ENCODE results near the gene GPR107. TPM values are rescaled to one million over a fixed set of nuclear protein-coding genes. Genes with fewer than 3 reads are reported as not detected.

The GPR107 gene
- total RNA-seq, 2 experiments from 2014 or later: 10.4 to 24.3 TPM

DNA sequence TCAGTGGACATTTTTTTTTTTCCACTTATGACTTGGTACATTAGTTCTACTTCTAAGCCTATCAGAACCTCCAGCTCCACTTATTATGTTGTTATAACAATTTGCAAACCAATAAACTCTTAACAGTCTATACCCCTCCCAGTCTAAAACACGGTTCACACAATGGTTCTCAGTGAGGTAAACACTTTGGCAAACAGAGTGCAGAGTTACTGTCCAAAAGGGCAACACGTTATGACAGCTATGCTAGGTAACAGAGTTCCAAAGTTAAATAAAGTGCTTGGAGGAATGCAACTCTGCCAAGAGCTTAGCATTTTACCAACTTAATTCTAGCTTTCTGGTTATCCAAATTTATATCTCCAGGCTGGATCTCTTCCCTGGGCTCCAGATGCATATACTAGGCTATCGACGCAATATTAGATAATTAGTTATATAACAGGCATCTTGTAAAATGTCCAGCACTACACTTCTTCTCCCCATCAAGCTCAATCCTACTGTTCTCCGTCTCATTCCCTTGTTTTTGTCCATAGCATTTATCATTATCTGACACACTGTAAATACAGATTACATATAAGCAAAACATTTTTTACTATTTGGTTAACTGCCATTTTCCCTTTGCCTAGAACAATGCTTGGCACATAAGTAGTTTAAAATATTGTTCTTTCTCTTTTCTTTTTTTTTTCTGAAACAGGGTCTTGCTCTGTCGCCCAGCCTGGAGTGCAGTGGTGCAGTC is 25.0 kb upstream of the GPR107 start:
- H3K4me2 ChIP-seq (ENCODE audit: low read length): peak overlapping the region; percentile 31
- DNase-seq (ENCODE audit: low spot score): no peak
- ChIA-PET CTCF (ENCODE audit: unreplicated experiment) (interaction anchor here (1.2 kb wide), 1 partner anchor 33 kb away, joined by 5 read pairs; no protein-coding TSS in a partner anchor), POLR2A (interaction anchor here (0.7 to 4.4 kb wide), 12 partner anchors 8 to 140 kb away, joined by 3 to 22 read pairs (median 4); no protein-coding TSS in a partner anchor)
- H3K9me2 ChIP-seq (ENCODE audit: insufficient read depth, low read length): no peaks in the 10 kb centered on the region
- peaks cover 14% of the 10 kb centered on the region for H3K36me3 ChIP-seq (ENCODE audit: insufficient read depth, low read length)
- peak overlapping the region; percentile 19 for H3K27ac ChIP-seq (ENCODE audit: low read depth, low read length, poor library complexity, severe bottlenecking)
- TF ChIP-seq, protein P1, sequence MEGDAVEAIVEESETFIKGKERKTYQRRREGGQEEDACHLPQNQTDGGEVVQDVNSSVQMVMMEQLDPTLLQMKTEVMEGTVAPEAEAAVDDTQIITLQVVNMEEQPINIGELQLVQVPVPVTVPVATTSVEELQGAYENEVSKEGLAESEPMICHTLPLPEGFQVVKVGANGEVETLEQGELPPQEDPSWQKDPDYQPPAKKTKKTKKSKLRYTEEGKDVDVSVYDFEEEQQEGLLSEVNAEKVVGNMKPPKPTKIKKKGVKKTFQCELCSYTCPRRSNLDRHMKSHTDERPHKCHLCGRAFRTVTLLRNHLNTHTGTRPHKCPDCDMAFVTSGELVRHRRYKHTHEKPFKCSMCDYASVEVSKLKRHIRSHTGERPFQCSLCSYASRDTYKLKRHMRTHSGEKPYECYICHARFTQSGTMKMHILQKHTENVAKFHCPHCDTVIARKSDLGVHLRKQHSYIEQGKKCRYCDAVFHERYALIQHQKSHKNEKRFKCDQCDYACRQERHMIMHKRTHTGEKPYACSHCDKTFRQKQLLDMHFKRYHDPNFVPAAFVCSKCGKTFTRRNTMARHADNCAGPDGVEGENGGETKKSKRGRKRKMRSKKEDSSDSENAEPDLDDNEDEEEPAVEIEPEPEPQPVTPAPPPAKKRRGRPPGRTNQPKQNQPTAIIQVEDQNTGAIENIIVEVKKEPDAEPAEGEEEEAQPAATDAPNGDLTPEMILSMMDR (conservative IDR thresholded peaks at IDR 0.05; ENCODE audit: low read length): no peak
- no peak for TF ChIP-seq EZH2phosphoT487 (IDR thresholded peaks at IDR 0.05; ENCODE audit: borderline replicate concordance, low read depth, low read length)
- peaks cover 44% of the 10 kb centered on the region for H4K20me1 ChIP-seq (ENCODE audit: insufficient read depth, low read length)
- peaks cover 98% of the 10 kb centered on the region for H3K4me1 ChIP-seq (ENCODE audit: insufficient read depth, low read length, poor library complexity, severe bottlenecking)
- no peak overlapping the region for H3K4me3 ChIP-seq (ENCODE audit: low read depth, low read length, poor library complexity, severe bottlenecking)
- BruUV-seq (replicated peaks): no TSS peak
- no peaks in the 10 kb centered on the region for H3K9me3 ChIP-seq (ENCODE audit: low read length)
- peaks cover 100% of the 10 kb centered on the region for H3K79me2 ChIP-seq (ENCODE audit: insufficient read depth, low read depth, low read length)
- intact Hi-C loops (cut with micrococcal nuclease; ENCODE audit: unreplicated experiment): no loop called here
- no peak overlapping the region for H2AFZ ChIP-seq (ENCODE audit: low read length)

DNA sequence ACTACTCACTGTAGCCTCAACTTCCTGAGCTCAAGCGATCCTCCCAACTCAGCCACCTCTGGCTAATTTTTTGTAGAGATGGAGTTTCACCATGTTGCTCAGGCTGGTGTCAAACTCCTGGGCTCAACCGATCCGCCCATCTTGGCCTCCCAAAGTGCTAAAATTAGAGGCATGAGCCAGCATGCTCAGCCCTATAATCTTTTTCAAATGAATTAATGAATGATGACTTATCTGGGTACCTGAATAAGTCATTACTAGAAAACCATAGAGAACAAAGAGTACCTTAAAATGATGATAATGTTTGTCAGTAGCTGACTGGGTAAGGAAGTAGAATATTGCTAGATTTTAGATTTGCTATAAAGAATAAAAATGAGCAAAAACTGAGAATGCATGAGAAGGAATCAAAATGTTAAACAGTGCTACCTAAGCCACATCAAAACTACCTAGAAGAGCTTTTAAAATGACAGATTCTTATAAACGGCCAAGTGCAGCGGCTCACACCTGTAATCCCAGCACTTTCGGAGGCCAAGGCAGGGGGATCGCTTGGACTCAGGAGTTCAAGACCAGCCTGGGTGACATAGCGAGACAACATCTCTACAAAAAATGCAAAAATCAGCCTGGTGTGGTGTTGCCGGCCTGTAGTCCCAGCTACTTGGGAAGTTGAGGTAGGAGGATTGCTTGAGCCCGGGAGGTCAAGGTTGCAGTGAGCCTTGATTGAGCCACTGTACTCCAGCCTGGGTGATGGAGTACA is 24.3 kb upstream of the GPR107 start:
- CTCF ChIA-PET (ENCODE audit: unreplicated experiment): interaction anchor here (1.2 kb wide), 1 partner anchor 34 kb away, joined by 5 read pairs; no protein-coding TSS in a partner anchor
- H2AFZ ChIP-seq (ENCODE audit: low read length): no peak overlapping the region

More for the DNA sequence above, 24.3 kb upstream of the GPR107 start:
- no TSS peak for BruUV-seq (replicated peaks)
- TF ChIP-seq, protein P1 (conservative IDR thresholded peaks at IDR 0.05; ENCODE audit: low read length): no peak
- TF ChIP-seq EZH2phosphoT487 (IDR thresholded peaks at IDR 0.05; ENCODE audit: borderline replicate concordance, low read depth, low read length): no peak
- POLR2A ChIA-PET: interaction anchor here (1.1 to 4.4 kb wide), 5 partner anchors 8 to 34 kb away, joined by 3 to 22 read pairs (median 5); no protein-coding TSS in a partner anchor
- no peak for DNase-seq (ENCODE audit: low spot score)
- Histone ChIP-seq H3K4me2 (ENCODE audit: low read length) (peak overlapping the region; percentile 31), H3K9me2 (ENCODE audit: insufficient read depth, low read length) (no peaks in the 10 kb centered on the region), H3K4me3 (ENCODE audit: low read depth, low read length, poor library complexity, severe bottlenecking) (no peak overlapping the region), H3K9me3 (ENCODE audit: low read length) (no peaks in the 10 kb centered on the region), H3K36me3 (ENCODE audit: insufficient read depth, low read length) (peaks cover 18% of the 10 kb centered on the region), H4K20me1 (ENCODE audit: insufficient read depth, low read length) (peaks cover 42% of the 10 kb centered on the region), H3K27ac (ENCODE audit: low read depth, low read length, poor library complexity, severe bottlenecking) (peak overlapping the region; percentile 19), H3K79me2 (ENCODE audit: insufficient read depth, low read depth, low read length) (peaks cover 100% of the 10 kb centered on the region), H3K4me1 (ENCODE audit: insufficient read depth, low read length, poor library complexity, severe bottlenecking) (peaks cover 96% of the 10 kb centered on the region)
- intact Hi-C loops (cut with micrococcal nuclease; ENCODE audit: unreplicated experiment): no loop called here
